HG03139 (cell line): ENCODE results near the gene MLN.

Experiments used
- ATAC-seq: cut with Tn5 transposase; IDR thresholded peaks from one replicate; pipeline ENCODE4 v1.9.1; 2021; ENCODE audit not compliant: unreplicated experiment

MLN gene

DNA sequence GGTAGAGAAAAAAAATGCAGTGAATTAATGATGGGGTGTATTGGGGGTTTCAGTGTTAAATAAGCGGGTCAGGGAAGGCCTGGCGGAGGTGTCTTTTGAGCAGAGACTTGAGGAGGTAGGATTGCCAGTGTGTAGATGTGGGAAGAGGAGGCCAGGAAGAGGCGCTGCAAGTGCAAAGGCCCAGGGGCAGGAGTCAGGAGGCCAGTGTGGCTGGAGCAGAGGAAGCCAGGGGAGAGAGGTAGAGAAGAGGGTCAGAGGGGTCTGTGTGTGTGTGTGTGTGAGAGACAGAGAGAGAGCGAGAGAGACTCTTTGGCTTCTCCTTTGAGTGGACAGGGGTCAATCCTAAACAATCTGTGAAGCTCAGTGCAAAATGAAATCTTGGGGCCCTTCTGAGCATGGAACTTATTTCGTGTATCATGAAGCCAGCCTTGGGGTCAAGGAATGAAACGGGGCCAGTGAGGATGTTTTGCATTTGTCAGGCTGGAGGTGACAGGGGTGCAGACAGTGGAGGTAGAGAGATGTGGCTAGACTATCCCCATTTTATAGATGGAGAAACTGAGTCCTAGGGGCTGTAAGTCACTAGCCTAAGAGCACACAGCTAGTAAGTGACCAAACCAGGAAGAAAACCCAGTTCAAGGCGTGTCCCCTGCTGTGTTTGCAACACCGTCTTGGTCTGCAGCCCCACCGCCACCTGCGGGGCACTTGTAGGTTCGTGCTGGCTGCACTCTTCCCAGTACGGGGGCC, 47.4 kb downstream of the MLN start:
- no peak for ATAC-seq

DNA sequence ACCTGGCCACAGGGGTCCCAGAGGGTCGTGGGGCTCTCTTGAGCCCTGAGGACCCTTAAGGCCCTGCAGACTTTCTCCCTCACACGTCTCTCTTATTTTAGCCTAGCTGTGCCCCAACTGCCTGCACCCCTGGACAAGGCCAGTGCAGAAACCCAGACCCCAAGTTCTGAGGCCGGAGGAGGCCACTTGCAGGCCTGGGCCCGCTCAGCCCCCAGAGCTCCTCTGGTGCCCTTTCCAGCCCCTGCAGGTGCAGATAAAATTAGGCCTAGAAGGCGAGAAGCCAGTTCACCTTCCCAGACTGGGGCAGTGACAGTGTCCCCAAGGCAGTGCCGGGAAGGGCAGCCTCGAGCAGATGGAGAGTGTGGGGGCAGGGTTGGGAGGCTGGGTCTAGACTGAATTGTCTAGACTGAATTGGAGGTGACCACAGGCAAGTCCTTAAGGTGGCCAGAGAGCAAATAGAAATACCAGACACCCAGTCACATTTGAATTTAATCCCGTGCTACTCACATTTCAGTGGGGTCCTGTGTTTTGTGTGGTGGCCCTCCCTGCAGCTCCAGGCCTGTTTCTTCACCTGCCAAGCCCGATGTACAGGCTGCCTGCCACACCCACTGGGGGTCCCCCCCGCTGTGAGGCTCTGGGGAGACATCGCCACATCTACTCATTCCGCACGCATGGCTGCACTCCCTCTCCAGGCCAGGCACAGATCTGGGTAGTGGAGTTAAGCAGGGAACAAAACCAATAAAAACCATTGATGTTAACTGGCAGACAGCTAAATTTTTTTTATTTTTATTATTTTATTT, 48.5 kb downstream of the MLN start:
- ATAC-seq = no peak

DNA sequence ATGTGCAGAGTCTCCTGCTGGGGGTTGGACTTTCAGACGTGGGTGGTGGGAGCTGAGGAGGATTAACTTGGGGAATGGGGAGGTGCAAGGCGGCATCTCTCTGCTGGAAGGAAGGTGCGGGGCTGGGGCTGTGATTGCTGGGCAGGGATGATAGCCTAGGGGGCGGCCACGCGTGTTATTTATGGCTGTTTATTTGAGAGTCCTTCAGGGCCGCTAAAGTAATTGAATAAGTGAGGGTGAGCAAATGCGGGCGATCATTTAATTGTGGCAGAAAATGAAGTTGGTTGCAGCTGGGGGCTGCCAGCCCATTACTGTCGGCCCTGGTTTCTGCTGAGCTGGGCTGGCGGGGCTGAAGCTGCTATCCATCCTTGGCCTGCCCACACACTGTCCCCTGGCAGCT, 49.6 kb downstream of the MLN start:
- no peak for ATAC-seq

DNA sequence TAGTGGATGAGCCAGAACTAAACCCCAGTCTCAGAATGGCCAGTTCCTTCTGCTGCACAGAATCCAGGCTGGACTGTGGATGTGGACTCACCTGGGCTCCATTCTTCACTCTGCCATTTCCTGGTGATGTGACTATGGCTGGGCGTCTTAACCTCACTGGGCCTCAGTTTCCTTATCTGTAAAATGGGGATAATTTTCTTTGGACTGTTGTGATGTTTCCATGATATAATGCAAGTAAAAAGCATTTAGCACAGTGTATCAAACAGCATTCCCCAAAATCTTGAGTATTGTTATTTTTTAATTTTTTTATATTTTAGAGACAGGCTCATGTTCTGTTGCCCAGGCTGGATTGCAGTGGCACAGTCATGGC, 51.2 kb downstream of the MLN start:
- no peak for ATAC-seq

DNA sequence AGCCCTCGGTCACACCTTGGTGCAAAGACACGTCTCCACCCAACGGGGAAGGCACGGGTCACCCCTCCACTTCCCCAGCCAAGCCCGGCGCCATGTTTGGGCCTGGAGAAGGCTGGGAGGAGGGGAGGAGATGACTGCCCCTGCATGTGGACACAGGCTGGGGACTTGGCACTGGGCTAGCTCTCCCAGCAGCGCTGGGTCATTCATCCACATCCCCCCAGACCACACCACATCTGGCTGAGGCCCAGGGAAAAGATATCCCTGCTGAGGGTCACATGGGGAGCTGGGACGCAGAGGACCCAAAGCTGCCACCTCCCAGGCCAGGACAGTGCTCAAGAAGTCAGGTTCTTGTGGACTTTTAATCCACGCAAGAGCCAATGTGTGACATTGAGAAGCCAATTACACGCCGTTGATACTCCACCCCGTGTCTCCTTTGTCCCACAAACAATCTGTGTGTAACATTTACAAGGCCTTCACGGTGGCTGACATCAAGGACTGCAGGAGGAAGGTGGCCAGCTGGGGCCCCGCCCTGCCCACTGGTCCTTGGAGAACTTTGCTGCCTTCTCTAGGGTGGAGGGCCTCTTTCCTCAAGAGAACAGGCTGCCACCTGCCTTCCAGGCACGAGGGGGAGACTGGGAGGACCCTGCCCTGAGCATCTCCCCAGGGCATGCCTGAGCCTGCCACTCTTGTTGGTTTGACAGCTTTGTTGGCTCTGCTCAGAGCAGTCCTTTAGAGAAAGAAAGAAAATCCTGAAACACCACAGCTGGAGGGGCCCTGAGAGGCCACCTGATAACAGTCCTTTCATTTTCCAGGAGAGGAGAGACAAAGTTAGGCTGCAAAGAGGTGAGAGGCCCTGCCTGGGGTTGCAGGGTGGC, 51.8 kb downstream of the MLN start:
- no peak for ATAC-seq

DNA sequence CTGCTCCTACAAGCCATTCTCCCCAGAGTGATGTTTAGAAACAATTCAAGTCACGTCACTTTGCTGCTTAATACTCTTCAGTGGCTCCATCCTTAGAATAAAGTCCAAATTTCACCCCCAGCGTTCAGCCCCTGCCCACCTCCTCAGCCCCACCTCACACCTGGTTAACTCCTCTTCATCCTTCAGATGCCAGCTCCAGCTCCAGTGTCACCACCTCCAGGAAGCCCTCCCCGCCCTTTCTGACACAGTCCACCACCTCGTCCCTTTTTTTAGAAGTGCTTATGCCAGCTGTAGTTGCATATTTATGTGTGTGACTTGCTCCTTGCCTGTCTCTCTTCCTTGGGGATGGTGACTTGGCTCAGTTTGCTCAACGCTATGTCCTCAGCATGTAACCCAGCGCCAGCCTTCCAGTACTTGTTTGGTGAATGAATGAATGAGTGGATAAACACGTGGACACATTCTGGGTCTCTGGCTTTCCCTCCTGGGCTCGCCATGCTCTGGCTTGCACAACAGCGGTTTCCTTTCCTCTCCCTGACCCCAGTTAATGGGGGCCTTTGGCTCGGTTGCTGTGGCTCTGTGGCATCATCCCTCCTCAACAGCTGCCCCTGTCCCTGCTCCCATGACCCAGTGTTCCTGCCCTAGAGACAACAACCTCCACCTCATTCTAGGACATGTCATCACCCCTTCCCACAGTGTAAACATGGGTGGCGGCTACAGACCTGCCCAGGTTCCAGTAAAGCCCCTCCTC, 53.4 kb downstream of the MLN start:
- no peak for ATAC-seq

DNA sequence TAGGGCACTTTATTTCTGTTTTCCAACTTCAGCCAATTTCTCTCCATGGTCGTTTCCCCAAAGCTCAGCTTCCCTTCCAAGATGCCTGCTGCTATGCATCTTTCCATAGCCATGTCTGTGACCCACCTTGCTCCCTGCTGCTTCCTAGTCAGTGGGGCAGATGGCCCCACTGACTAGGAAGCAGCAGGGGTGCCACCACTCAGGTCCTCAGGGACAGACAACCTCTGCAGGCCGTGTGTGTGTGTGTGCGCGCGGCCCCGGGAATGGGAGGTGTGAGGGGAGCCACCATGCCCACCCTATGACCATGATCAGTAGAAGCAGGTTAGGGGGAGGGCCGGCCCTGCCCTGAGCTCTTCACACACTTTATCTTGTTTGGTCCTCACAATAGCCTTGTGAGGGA, 54.4 kb downstream of the MLN start:
- ATAC-seq = no peak

DNA sequence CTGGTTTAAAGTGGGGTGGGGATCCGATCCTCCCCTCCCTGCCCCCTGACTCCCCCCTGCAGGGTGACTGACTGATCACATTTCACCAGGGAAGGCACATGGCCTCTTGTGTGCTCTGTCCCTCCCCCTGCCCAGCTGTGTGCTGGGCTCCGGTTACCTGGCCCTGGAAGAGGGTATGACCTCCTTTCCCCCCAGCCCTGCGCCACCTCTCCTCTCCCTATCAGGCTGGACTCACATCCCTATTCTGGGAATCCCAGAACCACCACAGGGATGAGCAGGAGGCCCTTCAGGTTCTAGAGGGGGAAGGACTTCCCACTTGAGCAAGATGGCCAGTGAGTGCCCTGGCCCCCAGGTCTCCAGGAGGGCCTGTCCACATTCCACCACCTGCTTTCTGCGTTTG, 55.0 kb downstream of the MLN start:
- ATAC-seq = no peak

DNA sequence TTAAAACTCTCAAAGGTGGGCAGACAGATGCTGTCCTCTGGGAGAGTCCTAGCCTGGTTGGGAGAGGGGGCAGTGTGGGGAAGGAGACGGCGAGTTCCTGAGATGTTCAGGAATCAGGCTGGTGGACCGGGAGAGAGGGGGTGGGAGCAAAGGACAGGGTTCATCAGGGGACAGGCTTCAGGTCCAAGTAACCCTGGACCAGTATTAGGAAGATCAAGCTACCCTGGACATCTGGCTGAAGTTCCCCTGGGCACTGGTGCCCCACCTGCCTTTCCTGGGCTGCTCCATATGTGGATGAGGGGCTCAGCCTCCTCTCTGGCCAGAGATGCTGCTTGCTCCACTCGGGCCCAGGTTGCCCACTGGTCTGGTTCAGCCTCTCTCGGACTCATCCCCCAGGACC, 56.0 kb downstream of the MLN start:
- ATAC-seq = no peak

DNA sequence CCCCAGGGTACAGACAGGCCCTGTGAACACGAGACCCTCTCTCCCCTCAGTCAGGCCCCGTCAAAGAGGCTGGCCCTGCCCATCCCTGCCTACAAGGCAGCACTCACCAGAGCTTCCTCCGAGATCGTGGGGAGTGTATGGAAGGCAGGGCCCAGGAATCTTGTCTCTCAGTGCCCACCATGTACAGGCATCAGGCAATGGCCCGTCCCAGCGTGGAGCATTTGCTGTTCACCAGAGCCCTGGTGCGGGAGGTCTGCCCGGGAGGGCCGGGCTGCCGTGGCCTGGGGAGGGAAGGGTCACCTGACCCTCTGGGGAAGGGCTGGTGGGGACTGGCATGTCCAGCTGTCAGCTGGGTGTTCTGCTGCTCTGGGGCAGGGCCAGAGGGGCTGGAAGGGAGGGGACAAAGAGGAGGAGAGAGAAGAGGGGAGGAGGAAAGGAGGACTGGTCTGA, 57.1 kb downstream of the MLN start, which contains the start of gene IP6K3:
IP6K3 (minus strand) TSS at position 255 of the 450 bp plus-strand sequence. CDS start 11,429 bp downstream, outside the sequence.
- ATAC-seq = no peak

DNA sequence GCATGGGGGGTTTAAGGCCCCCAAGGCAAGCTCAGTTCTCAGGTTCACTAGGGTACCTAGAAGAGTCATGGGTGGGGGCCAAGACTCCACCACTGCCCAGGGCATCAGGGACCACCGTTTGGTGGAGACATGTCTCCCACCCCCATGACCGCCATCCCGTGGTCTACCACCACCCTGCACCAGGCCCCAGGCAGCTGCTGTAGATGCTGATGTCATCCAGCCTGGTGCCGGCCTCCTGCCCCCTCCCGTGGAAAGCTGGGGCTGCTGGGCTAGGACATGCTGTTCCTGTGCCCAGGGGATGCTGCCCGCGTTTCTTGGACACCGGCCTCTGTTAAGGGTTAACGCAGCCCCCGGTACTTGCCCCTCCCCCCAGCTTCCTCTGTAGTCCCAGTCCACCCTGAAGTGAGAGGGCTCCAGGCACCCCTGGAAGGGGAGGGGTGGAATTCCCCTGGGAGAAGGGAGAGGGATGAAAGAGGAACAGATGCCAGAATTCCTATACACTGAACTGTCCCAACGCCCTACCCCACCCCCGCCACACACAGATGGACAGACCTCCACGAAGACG, 57.7 kb downstream of the MLN start:
- ATAC-seq = no peak

DNA sequence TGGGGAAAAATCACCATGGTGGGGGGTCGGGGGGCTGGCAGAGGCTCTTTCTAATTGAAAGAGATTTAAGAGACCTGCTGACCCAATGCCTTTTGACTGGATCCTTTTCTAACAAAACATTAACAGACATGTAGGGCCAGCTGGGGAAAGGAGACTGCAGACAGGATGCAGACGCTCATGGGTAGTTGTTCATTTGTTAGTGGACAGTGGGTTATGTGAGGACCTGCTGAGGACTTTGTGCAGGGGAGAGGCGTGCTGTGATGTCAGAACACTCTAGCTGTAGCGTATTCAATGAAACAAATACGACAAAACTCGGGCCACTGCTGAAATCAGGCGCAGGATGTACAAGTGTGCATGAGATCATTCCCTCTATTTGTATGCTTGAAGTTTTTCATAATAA, 58.3 kb downstream of the MLN start:
- ATAC-seq = no peak

DNA sequence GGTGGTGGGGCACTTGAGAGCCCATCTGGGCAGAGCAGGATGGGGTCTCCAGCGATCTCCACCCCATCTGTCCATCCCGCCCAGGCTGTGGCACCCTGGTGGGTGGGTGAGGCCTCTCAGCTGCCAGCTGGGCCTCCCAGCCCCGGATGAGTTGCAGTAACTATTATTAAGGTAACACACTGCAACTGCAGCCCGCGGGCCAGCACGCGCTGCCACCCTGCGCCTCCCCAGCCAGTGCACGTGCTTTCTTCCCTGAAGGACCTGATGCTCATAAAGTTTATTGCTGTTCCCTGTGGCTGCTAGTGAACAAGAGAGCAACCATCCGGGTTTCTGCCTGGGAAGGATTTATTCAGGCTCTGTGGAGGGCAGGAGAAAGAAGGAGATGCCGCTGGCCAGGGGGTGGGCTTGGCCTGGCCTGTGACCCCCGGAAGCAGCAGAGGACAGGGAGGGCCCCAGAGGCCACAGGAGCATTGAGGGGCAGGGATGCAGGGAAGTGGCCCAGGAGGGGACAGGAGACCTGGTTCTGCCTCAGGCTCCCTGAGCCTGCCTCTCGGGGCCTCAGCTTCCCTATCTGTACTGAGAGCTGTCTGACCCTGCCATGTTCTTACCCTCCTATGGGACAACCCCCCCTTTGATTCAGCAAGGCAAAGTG, 58.8 kb downstream of the MLN start:
- ATAC-seq = no peak
